ENCODE measurements around the gene NPHP4.

GRCh38 chr1:5915587-5916571 lies 76.3 kb downstream of the NPHP4 start:
- no peak for TF ChIP-seq ZFP30 (CRISPR knock-in tag; IDR thresholded peaks at IDR 0.05)
- no peak for TF ChIP-seq RARB (CRISPR knock-in tag; IDR thresholded peaks at IDR 0.05)
- no peak for TF ChIP-seq PATZ1 (CRISPR knock-in tag; IDR thresholded peaks at IDR 0.05; ENCODE audit: borderline replicate concordance)
- TF ChIP-seq ZNF565 (CRISPR knock-in tag; conservative IDR thresholded peaks at IDR 0.05; ENCODE audit: low read depth): no peak
- TF ChIP-seq ZFP3 (CRISPR knock-in tag; IDR thresholded peaks at IDR 0.05): no peak
- TF ChIP-seq ESRRG (CRISPR knock-in tag; IDR thresholded peaks at IDR 0.05): no peak
- TF ChIP-seq PPARA (CRISPR knock-in tag; IDR thresholded peaks at IDR 0.05; ENCODE audit: borderline replicate concordance): no peak
- no peak for TF ChIP-seq SNAI2 (CRISPR knock-in tag; IDR thresholded peaks at IDR 0.05)
- no peak for TF ChIP-seq GLIS3 (CRISPR knock-in tag; IDR thresholded peaks at IDR 0.05)
- TF ChIP-seq CREB5 (CRISPR knock-in tag; IDR thresholded peaks at IDR 0.05; ENCODE audit: low read depth): no peak
- no peak for TF ChIP-seq ARNTL (CRISPR knock-in tag; IDR thresholded peaks at IDR 0.05; ENCODE audit: borderline replicate concordance, low read depth)
- no peak for TF ChIP-seq CSDC2 (CRISPR knock-in tag; IDR thresholded peaks at IDR 0.05)
- TF ChIP-seq TCF4 (CRISPR knock-in tag; IDR thresholded peaks at IDR 0.05; ENCODE audit: borderline replicate concordance): no peak
- no peak for TF ChIP-seq OSR1 (CRISPR knock-in tag; IDR thresholded peaks at IDR 0.05)
